NK-92 (cell line): ENCODE results near the gene MEX3B.
"Not testable (repeated sequence)": the region's sequence is repeated elsewhere in the genome, so short reads cannot be mapped to it uniquely, and the experiment has no call there.

Experiments used
- DNase-seq: peaks from one replicate; lab custom pipeline; 2025; ENCODE audit not compliant: unreplicated experiment; lab: John Stamatoyannopoulos, UW

The MEX3B gene

DNA sequence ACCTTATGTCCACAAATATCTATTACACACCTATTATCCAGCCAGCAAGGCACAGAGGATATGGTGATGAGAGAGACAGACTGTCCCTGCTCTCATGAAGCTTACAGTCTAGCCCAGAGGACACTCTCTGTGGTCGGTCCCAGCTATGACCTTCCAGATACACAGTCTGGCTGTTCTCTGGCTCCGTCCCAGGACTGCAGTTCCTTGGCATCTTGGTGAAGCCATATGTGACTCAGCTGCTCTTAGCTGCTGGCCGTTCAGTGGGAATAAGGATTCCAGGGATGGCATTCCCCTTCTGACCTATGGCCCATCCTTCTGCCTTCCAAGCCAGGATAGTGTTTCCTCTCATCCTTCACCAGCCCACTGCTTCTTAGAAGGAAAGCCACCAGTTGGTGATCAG, 30.8 kb downstream of the MEX3B start:
- DNase-seq: no peak

GRCh38 chr15:82012908-82013307, 32.9 kb downstream of the MEX3B start:
- DNase-seq: no peak

DNA sequence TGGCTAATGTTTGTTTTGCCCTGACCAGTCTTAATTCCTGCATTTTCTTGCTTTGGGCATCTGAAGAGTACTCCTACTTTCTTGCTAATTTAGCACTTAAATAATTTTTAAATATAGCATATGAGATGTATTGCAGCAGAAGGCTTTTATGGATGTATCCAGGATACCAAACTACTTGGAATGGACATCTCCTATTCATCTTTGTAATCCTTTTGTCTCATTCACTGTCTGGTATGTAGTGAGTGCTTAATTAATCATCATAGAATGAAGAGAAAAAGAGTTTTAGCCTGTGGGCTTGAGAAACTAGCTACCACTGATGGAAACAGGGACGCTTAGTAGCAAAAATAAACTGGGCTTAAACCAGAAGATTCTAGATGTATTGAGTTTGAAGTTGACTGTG, 40.6 kb downstream of the MEX3B start:
- no peak for DNase-seq

DNA sequence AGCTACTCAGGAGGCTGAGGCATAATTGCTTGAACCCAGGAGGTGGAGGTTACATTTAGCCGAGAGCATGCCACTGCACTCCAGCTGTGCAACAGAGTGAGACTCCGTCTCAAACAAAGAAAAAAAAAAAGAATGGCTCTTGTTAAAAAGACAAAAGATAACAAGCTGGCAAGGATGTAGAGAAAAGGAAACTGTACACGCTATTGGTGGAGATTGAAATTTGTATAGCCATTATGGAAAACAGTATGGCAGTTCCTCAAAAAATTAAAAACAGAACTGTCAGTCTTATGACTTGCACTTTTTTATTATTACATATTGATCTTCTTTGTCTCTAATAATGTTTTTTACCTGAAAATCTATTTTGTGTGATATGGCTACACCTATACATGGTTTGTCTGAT, 41.9 kb downstream of the MEX3B start:
- DNase-seq: no peak

GRCh38 chr15:81995081-81995480, 50.7 kb downstream of the MEX3B start:
- not testable (repeated sequence) for DNase-seq

- no peak for DNase-seq
Observed at GRCh38 chr15:81992523-81992922, 53.3 kb downstream of the MEX3B start.
